GM12892 (cell line): ENCODE data around the gene TNRC6C.

Source experiments
- POLR2A ChIP-seq: IDR thresholded peaks from 2 replicates; pipeline ENCODE4 v1.6.1; 2011; ENCODE audit warnings: low read depth, low read length, control low read depth
- POLR2AphosphoS5 ChIP-seq: IDR thresholded peaks from 2 replicates; pipeline ENCODE4 v1.6.1; 2011; ENCODE audit warnings: low read depth, low read length, control low read depth
- TAF1 ChIP-seq: IDR thresholded peaks from 2 replicates; pipeline ENCODE4 v1.6.1; 2011; ENCODE audit warnings: low read depth, mild to moderate bottlenecking, control low read depth, low read length, borderline replicate concordance

DNA sequence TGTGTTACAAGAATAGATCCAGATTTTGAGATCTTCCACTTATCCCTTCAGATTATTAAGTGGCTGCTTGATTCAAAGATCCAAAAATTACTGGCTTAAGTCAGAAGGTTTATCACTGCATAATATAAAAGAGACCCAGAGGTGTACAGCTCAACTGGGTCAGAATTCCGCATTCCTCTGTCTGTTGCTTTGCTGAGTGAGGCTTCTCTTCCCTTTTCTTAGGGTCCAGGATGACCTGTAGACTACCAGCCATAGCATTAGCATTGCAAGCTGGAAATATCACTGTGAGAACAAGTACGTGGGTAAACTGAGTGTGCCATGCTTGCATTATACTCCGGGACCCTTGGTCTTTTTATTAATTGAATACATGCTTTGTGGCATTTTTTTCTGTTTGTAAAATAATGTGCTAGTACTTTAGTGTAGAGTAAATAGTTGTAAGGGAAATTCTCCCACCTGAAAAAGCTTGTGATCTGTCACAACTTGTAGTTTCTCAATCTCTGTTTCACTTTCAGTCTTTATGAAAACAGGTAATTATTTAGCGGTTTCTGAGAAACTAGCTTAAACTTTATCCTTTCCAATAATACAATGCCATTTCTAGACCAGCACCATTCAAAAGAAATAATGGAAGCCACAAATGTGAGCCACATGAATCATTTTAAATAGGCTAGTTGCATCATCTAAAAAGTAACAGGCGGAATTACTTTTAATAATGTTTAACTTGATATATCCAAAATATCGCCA, 61.6 kb downstream of the TNRC6C start:
- TF ChIP-seq TAF1: no peak
- TF ChIP-seq POLR2A: no peak
- TF ChIP-seq POLR2AphosphoS5: no peak
